GM19193 (cell line): ENCODE results near the gene ZFP14.

Source experiments
- POLR2A ChIP-seq: IDR thresholded peaks from 4 replicates; pipeline ENCODE4 v1.6.1; 2011; ENCODE audit not compliant: insufficient read depth, insufficient read length; ENCODE audit errors: extremely low read depth

Gene ZFP14

GRCh38 chr19:36377541-36378178, 1.3 kb downstream of the ZFP14 start:
- no peak for TF ChIP-seq POLR2A

- TF ChIP-seq POLR2A = no peak
Observed at GRCh38 chr19:36373638-36374156, 5.3 kb downstream of the ZFP14 start.

GRCh38 chr19:36371886-36372285, 7.1 kb downstream of the ZFP14 start:
- no peak for TF ChIP-seq POLR2A

GRCh38 chr19:36363845-36364244, 15.2 kb downstream of the ZFP14 start:
- TF ChIP-seq POLR2A = no peak

GRCh38 chr19:36340786-36341372, 38.1 kb downstream of the ZFP14 start:
- no peak for TF ChIP-seq POLR2A

- TF ChIP-seq POLR2A = peak; percentile 50
Observed at GRCh38 chr19:36331353-36332228, 47.4 kb downstream of the ZFP14 start.

GRCh38 chr19:36330216-36330615, 48.8 kb downstream of the ZFP14 start:
- TF ChIP-seq POLR2A = no peak
